ENCODE measurements around the gene BCL6. TPM values are rescaled to one million over a fixed set of nuclear protein-coding genes. Genes with fewer than 3 reads are reported as not detected.

The BCL6 gene
- total RNA-seq, 1 donor from 2014 or later, result 2.5 TPM

GRCh38 chr3:187678726-187679268, 66.5 kb downstream of the BCL6 start:
- Mint-ChIP-seq H3K27ac (ENCODE audit: unreplicated experiment) (peak overlapping the region; percentile 89), H3K36me3 (ENCODE audit: unreplicated experiment) (peaks cover 3% of the 10 kb centered on the region), H3K4me3 (ENCODE audit: unreplicated experiment) (peak overlapping the region; percentile 36), H3K9me3 (ENCODE audit: unreplicated experiment) (peaks cover 5% of the 10 kb centered on the region), H3K27me3 (ENCODE audit: unreplicated experiment) (peaks cover 3% of the 10 kb centered on the region), H3K4me1 (ENCODE audit: low read depth, unreplicated experiment) (peaks cover 7% of the 10 kb centered on the region)
- DNase-seq, result peak; percentile 62
- peak; percentile 29 for TF ChIP-seq CTCF (IDR thresholded peaks at IDR 0.05; ENCODE audit: partially characterized antibody, unreplicated experiment)

GRCh38 chr3:187677604-187678003, 67.7 kb downstream of the BCL6 start:
- H3K9me3 Mint-ChIP-seq (ENCODE audit: unreplicated experiment), result peaks cover 5% of the 10 kb centered on the region
- no peak overlapping the region for H3K4me3 Mint-ChIP-seq (ENCODE audit: unreplicated experiment)
- DNase-seq, result no peak
- peaks cover 4% of the 10 kb centered on the region for H3K27me3 Mint-ChIP-seq (ENCODE audit: unreplicated experiment)
- peaks cover 5% of the 10 kb centered on the region for H3K36me3 Mint-ChIP-seq (ENCODE audit: unreplicated experiment)
- TF ChIP-seq CTCF (IDR thresholded peaks at IDR 0.05; ENCODE audit: partially characterized antibody, unreplicated experiment), result no peak
- peaks cover 7% of the 10 kb centered on the region for H3K4me1 Mint-ChIP-seq (ENCODE audit: low read depth, unreplicated experiment)
- H3K27ac Mint-ChIP-seq (ENCODE audit: unreplicated experiment), result no peak overlapping the region

GRCh38 chr3:187673012-187673411, 72.3 kb downstream of the BCL6 start:
- Mint-ChIP-seq H3K36me3 (ENCODE audit: unreplicated experiment) (peaks cover 5% of the 10 kb centered on the region), H3K9me3 (ENCODE audit: unreplicated experiment) (peaks cover 9% of the 10 kb centered on the region), H3K4me1 (ENCODE audit: low read depth, unreplicated experiment) (peaks cover 5% of the 10 kb centered on the region), H3K27me3 (ENCODE audit: unreplicated experiment) (peaks cover 12% of the 10 kb centered on the region), H3K4me3 (ENCODE audit: unreplicated experiment) (no peak overlapping the region), H3K27ac (ENCODE audit: unreplicated experiment) (no peak overlapping the region)
- TF ChIP-seq CTCF (IDR thresholded peaks at IDR 0.05; ENCODE audit: partially characterized antibody, unreplicated experiment), result no peak
- DNase-seq, result no peak

Other genes with a start within 250 kb of the BCL6 start
- gene SST, start 75.1 kb downstream of the BCL6 start, total RNA-seq (ENCODE audit: unreplicated experiment), result 1,741 TPM
- gene RTP2, start 42.9 kb downstream of the BCL6 start, total RNA-seq (ENCODE audit: unreplicated experiment), result not detected